ENCODE results near the gene PCGF3. TPM values are rescaled to one million over a fixed set of nuclear protein-coding genes. Genes with fewer than 3 reads are reported as not detected.
"Not testable (repeated sequence)": the region's sequence is repeated elsewhere in the genome, so short reads cannot be mapped to it uniquely, and the experiment has no call there.

Gene PCGF3
- total RNA-seq, 2 donors from 2014 or later = 34.4 to 35.3 TPM

- no peaks in the 10 kb centered on the region for H3K27me3 Mint-ChIP-seq
- H3K9me3 Mint-ChIP-seq = no peaks in the 10 kb centered on the region
- peak overlapping the region; percentile 79 for H3K4me3 Mint-ChIP-seq
- no peaks in the 10 kb centered on the region for H3K4me1 Mint-ChIP-seq
- no peaks in the 10 kb centered on the region for H3K36me3 Mint-ChIP-seq (ENCODE audit: low read depth)
- peak overlapping the region; percentile 78 for H3K27ac Mint-ChIP-seq
- no peak for ATAC-seq (replicated peaks)
These were observed 40.9 kb upstream of the PCGF3 start for GRCh38 chr4:664713-665231.

GRCh38 chr4:665381-665750, 40.3 kb upstream of the PCGF3 start:
- no peak overlapping the region for H3K27ac Mint-ChIP-seq
- ATAC-seq (replicated peaks) = no peak

GRCh38 chr4:665751-666435, 39.7 kb upstream of the PCGF3 start:
- no peak overlapping the region for H3K27ac Mint-ChIP-seq
- no peaks in the 10 kb centered on the region for H3K9me3 Mint-ChIP-seq
- peaks cover 5% of the 10 kb centered on the region for H3K36me3 Mint-ChIP-seq (ENCODE audit: low read depth)
- H3K4me1 Mint-ChIP-seq = no peaks in the 10 kb centered on the region
- ATAC-seq (replicated peaks) = no peak
- H3K4me3 Mint-ChIP-seq = peak overlapping the region; percentile 12
- no peaks in the 10 kb centered on the region for H3K27me3 Mint-ChIP-seq

More at GRCh38 chr4:665381-665750, 40.3 kb upstream of the PCGF3 start:
- Mint-ChIP-seq H3K4me1 (no peaks in the 10 kb centered on the region), H3K27me3 (no peaks in the 10 kb centered on the region), H3K4me3 (peak overlapping the region; percentile 12), H3K36me3 (ENCODE audit: low read depth) (no peaks in the 10 kb centered on the region), H3K9me3 (no peaks in the 10 kb centered on the region)

- H3K4me1 Mint-ChIP-seq = no peaks in the 10 kb centered on the region
These were observed 39.2 kb upstream of the PCGF3 start for GRCh38 chr4:666436-666810.

GRCh38 chr4:666822-667544, 38.6 kb upstream of the PCGF3 start:
- H3K9me3 Mint-ChIP-seq = no peaks in the 10 kb centered on the region
- no peak overlapping the region for H3K4me3 Mint-ChIP-seq
- ATAC-seq (replicated peaks) = no peak
- peaks cover 16% of the 10 kb centered on the region for H3K36me3 Mint-ChIP-seq (ENCODE audit: low read depth)
- no peaks in the 10 kb centered on the region for H3K4me1 Mint-ChIP-seq
- H3K27ac Mint-ChIP-seq = no peak overlapping the region
- H3K27me3 Mint-ChIP-seq = no peaks in the 10 kb centered on the region

More at GRCh38 chr4:666436-666810, 39.2 kb upstream of the PCGF3 start:
- Mint-ChIP-seq H3K27ac (no peak overlapping the region), H3K27me3 (no peaks in the 10 kb centered on the region), H3K9me3 (no peaks in the 10 kb centered on the region), H3K36me3 (ENCODE audit: low read depth) (peaks cover 10% of the 10 kb centered on the region), H3K4me3 (no peak overlapping the region)
- no peak for ATAC-seq (replicated peaks)

- Mint-ChIP-seq H3K9me3 (no peaks in the 10 kb centered on the region), H3K27ac (no peak overlapping the region), H3K4me3 (no peak overlapping the region), H3K4me1 (no peaks in the 10 kb centered on the region), H3K36me3 (ENCODE audit: low read depth) (peaks cover 21% of the 10 kb centered on the region), H3K27me3 (no peaks in the 10 kb centered on the region)
- ATAC-seq (replicated peaks) = no peak
These were observed 38.1 kb upstream of the PCGF3 start for GRCh38 chr4:667545-667925.

- not testable (repeated sequence) for H3K4me1 Mint-ChIP-seq; H3K9me3 Mint-ChIP-seq; H3K27ac Mint-ChIP-seq; ATAC-seq (replicated peaks); H3K27me3 Mint-ChIP-seq; H3K4me3 Mint-ChIP-seq
- H3K36me3 Mint-ChIP-seq (ENCODE audit: low read depth) = peaks cover 28% of the 10 kb centered on the region
These were observed 37.4 kb upstream of the PCGF3 start for GRCh38 chr4:668219-668618.

GRCh38 chr4:669806-670559, 35.6 kb upstream of the PCGF3 start:
- H3K4me1 Mint-ChIP-seq; H3K27me3 Mint-ChIP-seq; ATAC-seq (replicated peaks); H3K9me3 Mint-ChIP-seq; H3K27ac Mint-ChIP-seq; H3K4me3 Mint-ChIP-seq: not testable (repeated sequence)
- peaks cover 40% of the 10 kb centered on the region for H3K36me3 Mint-ChIP-seq (ENCODE audit: low read depth)

- peak overlapping the region; percentile 23 for H3K4me3 Mint-ChIP-seq
- peaks cover 4% of the 10 kb centered on the region for H3K4me1 Mint-ChIP-seq
- no peaks in the 10 kb centered on the region for H3K9me3 Mint-ChIP-seq
- no peaks in the 10 kb centered on the region for H3K27me3 Mint-ChIP-seq
- no peak overlapping the region for H3K27ac Mint-ChIP-seq
- ATAC-seq (replicated peaks) = no peak
- peaks cover 40% of the 10 kb centered on the region for H3K36me3 Mint-ChIP-seq (ENCODE audit: low read depth)
These were observed 33.9 kb upstream of the PCGF3 start for GRCh38 chr4:671769-672168.

GRCh38 chr4:673349-674091, 32.1 kb upstream of the PCGF3 start:
- Mint-ChIP-seq H3K27ac (peak overlapping the region; percentile 75), H3K27me3 (no peaks in the 10 kb centered on the region), H3K4me3 (peak overlapping the region; percentile 76), H3K4me1 (peaks cover 4% of the 10 kb centered on the region), H3K9me3 (no peaks in the 10 kb centered on the region), H3K36me3 (ENCODE audit: low read depth) (peaks cover 40% of the 10 kb centered on the region)
- no peak for ATAC-seq (replicated peaks)

GRCh38 chr4:674172-675035, 31.2 kb upstream of the PCGF3 start, which contains the start of the genes ATP5ME and MYL5:
ATP5ME (minus strand) TSS chr4:674276; CDS start chr4:674247, 29 bp downstream.
MYL5 (plus strand) TSS chr4:674542; CDS start chr4:678027, 3,485 bp downstream.
- ATAC-seq (replicated peaks) = peak; percentile 95
- Mint-ChIP-seq H3K36me3 (ENCODE audit: low read depth) (peaks cover 40% of the 10 kb centered on the region), H3K4me3 (peak within 1 kb of the TSS; percentile 76), H3K9me3 (no peaks in the 10 kb centered on the region), H3K27me3 (no peaks in the 10 kb centered on the region), H3K4me1 (peaks cover 4% of the 10 kb centered on the region), H3K27ac (peak within 1 kb of the TSS; percentile 78)

- peak overlapping the region; percentile 78 for H3K27ac Mint-ChIP-seq
- ATAC-seq (replicated peaks) = peak; percentile 3
- H3K27me3 Mint-ChIP-seq = no peaks in the 10 kb centered on the region
- H3K4me1 Mint-ChIP-seq = peaks cover 4% of the 10 kb centered on the region
- peaks cover 40% of the 10 kb centered on the region for H3K36me3 Mint-ChIP-seq (ENCODE audit: low read depth)
- H3K4me3 Mint-ChIP-seq = peak overlapping the region; percentile 76
- no peaks in the 10 kb centered on the region for H3K9me3 Mint-ChIP-seq
These were observed 30.4 kb upstream of the PCGF3 start for GRCh38 chr4:675036-675882.
